ENCODE data around the gene AOAH.

DNA sequence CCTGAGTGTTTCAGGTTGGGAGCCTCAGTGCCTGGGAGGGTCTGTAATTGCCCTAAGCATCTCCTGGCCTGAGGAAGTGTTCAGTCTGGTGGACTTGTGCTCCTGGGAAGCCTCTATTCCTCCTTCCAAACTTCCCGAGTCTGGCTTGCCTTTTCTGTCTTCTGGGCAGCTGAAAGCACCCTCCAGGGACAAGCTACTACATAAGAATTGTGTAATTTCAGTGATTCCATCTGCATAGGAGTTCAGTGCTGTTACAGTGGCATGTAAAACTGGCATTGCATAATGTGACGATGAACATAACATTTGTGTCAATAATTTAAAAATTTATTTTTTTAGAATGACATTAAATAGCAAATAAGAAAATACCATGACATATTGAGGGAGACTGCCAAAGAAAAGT, 109.3 kb downstream of the AOAH start:
- TF ChIP-seq POLR2A (IDR thresholded peaks at IDR 0.05) (no peak), CTCF (IDR thresholded peaks at IDR 0.05) (no peak)

All from adrenal gland (tissue), 5 donors.